Measurements from ENCODE around the gene PACSIN3. TPM values are rescaled to one million over a fixed set of nuclear protein-coding genes. Genes with fewer than 3 reads are reported as not detected.

PACSIN3 gene
- polyA plus RNA-seq, 1 experiment: 25.2 TPM

DNA sequence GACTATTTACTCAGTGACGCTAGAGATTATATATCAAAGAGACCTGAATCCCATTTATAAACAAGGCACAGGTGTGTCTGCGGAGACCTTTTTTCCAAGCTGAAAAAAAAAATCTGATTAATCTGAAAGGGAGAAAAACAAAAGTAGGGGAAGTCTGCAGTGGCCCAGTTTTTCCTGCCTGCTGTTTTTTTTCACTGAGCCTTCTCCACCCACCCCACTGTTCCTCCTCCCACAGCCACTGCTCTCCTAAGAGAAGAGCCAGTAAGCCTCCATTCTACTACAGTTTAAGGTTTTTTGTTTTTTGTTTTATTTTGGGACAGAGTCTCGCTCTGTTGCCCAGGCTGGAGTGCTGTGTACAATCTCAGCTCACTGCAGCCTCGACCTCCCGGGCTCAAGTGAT lies 28.0 kb downstream of the PACSIN3 start:
- POLR2A ChIA-PET: no interaction called here
- TF ChIP-seq, protein P1, sequence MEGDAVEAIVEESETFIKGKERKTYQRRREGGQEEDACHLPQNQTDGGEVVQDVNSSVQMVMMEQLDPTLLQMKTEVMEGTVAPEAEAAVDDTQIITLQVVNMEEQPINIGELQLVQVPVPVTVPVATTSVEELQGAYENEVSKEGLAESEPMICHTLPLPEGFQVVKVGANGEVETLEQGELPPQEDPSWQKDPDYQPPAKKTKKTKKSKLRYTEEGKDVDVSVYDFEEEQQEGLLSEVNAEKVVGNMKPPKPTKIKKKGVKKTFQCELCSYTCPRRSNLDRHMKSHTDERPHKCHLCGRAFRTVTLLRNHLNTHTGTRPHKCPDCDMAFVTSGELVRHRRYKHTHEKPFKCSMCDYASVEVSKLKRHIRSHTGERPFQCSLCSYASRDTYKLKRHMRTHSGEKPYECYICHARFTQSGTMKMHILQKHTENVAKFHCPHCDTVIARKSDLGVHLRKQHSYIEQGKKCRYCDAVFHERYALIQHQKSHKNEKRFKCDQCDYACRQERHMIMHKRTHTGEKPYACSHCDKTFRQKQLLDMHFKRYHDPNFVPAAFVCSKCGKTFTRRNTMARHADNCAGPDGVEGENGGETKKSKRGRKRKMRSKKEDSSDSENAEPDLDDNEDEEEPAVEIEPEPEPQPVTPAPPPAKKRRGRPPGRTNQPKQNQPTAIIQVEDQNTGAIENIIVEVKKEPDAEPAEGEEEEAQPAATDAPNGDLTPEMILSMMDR (IDR thresholded peaks at IDR 0.05; ENCODE audit: insufficient read depth, low read depth, low read length): no peak
- Histone ChIP-seq H3K36me3 (ENCODE audit: control insufficient read depth, insufficient read depth, low read length) (no peaks in the 10 kb centered on the region; the same call in none of the 2 replicates), H3K4me3 (ENCODE audit: low read depth, low read length) (no peak overlapping the region), H3K27me3 (ENCODE audit: control insufficient read depth, insufficient read depth, low read length) (no peaks in the 10 kb centered on the region)
- CTCF ChIA-PET: no interaction called here
- DNase-seq (ENCODE audit: low read depth): no peak

DNA sequence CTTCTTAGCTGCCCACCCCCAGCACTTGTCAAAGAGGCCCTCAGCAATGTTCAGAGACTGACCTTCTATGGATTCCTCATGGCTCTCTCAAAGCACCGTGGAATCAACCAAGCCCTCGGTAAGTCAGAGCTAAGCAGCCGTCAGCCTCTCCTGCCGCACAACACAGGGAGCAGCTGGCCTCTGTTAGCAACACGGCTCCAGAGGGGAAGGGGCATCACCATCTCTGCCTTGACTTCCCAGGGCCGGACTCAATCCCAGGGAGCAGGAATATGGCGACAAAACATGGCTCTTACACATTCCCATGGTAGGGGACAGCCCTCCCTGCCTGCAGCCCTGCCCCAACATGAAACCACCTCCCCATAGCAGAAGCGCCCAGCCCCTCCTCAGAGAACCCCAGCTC lies 28.4 kb downstream of the PACSIN3 start:
- no peaks in the 10 kb centered on the region for H3K27me3 ChIP-seq (ENCODE audit: control insufficient read depth, insufficient read depth, low read length)
- TF ChIP-seq, protein P1 (IDR thresholded peaks at IDR 0.05; ENCODE audit: insufficient read depth, low read depth, low read length): no peak
- DNase-seq (ENCODE audit: low read depth): no peak
- POLR2A ChIA-PET: no interaction called here
- CTCF ChIA-PET: no interaction called here
- no peaks in the 10 kb centered on the region; the same call in none of the 2 replicates for H3K36me3 ChIP-seq (ENCODE audit: control insufficient read depth, insufficient read depth, low read length)
- H3K4me3 ChIP-seq (ENCODE audit: low read depth, low read length): no peak overlapping the region

DNA sequence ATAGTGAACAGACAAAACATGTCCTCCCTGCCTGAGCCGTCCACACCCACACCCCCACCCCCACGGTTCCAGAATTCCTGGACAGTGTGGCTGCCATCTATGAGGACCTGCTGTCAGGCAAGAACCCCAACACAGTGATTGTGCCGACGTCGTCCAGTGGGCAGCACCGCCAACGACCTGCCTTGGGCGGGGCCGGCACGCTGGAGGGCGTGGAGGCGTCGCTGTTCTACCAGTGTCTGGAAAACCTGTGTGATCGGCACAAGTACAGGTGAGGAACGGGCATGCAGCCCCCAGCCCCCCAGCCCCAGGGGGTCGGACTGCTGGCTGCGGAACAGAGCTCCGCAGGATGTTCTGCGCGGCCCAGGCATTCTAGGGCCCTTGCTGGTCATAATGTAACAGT lies 29.3 kb downstream of the PACSIN3 start:
- no peaks in the 10 kb centered on the region for H3K27me3 ChIP-seq (ENCODE audit: control insufficient read depth, insufficient read depth, low read length)
- ChIA-PET POLR2A (no interaction called here), CTCF (interaction anchor here (0.6 kb wide), 1 partner anchor 269 kb away, joined by 3 read pairs; no protein-coding TSS in a partner anchor)
- H3K36me3 ChIP-seq (ENCODE audit: control insufficient read depth, insufficient read depth, low read length): no peaks in the 10 kb centered on the region; the same call in none of the 2 replicates
- H3K4me3 ChIP-seq (ENCODE audit: low read depth, low read length): no peak overlapping the region
- TF ChIP-seq, protein P1 (IDR thresholded peaks at IDR 0.05; ENCODE audit: insufficient read depth, low read depth, low read length): no peak
- no peak for DNase-seq (ENCODE audit: low read depth)

DNA sequence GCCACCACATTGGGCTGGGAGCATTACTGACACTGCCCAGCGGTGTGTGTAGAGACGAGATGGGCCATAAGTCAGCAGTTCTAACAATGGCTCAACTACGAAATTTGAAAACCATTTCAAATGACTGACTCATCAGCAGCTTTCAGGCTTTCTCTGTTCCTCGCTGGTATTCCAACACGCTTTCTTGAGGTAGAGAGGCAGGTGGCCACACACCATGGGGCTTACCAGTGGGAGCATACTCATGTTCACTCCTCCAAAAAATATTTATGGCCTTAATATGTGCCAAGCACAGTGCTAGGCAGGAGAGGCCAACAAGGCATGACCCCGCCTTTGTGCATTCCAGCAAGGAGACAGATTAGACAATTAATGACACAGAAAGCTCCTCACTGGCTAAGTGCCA lies 29.9 kb downstream of the PACSIN3 start:
- TF ChIP-seq, protein P1 (IDR thresholded peaks at IDR 0.05; ENCODE audit: insufficient read depth, low read depth, low read length): no peak
- Histone ChIP-seq H3K27me3 (ENCODE audit: control insufficient read depth, insufficient read depth, low read length) (no peaks in the 10 kb centered on the region), H3K36me3 (ENCODE audit: control insufficient read depth, insufficient read depth, low read length) (no peaks in the 10 kb centered on the region; the same call in none of the 2 replicates), H3K4me3 (ENCODE audit: low read depth, low read length) (no peak overlapping the region)
- DNase-seq (ENCODE audit: low read depth): no peak
- ChIA-PET POLR2A (no interaction called here), CTCF (interaction anchor here (0.6 to 1.9 kb wide), 4 partner anchors 237 to 269 kb away, joined by 3 to 7 read pairs (median 4); no protein-coding TSS in a partner anchor)

DNA sequence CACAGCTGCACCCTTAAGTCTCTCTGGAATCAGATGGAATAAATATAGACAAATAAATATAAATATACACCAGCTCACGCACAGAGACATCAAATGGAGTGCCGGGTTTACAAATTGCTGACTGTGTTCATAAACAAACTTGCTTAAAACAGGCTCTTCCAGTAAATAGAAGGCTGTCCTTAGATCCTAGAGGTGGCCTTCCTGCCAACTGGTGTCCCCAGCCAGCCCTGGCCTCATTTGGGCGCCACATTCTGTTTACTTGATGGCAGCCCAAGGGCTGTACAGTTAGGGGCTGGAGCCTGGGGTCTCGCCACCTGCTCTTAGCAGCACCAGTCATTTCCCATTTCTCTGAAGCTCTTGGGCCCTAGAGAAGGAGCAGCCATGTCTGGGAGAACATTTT lies 30.4 kb downstream of the PACSIN3 start:
- no peak for DNase-seq (ENCODE audit: low read depth)
- ChIA-PET CTCF (interaction anchor here (0.9 to 3.9 kb wide), 6 partner anchors 7 to 269 kb away, joined by 3 to 24 read pairs (median 6); no protein-coding TSS in a partner anchor), POLR2A (no interaction called here)
- TF ChIP-seq, protein P1 (IDR thresholded peaks at IDR 0.05; ENCODE audit: insufficient read depth, low read depth, low read length): no peak
- H3K4me3 ChIP-seq (ENCODE audit: low read depth, low read length): no peak overlapping the region
- H3K36me3 ChIP-seq (ENCODE audit: control insufficient read depth, insufficient read depth, low read length): no peaks in the 10 kb centered on the region; the same call in none of the 2 replicates
- H3K27me3 ChIP-seq (ENCODE audit: control insufficient read depth, insufficient read depth, low read length): no peaks in the 10 kb centered on the region
